WTC11 (cell line): ENCODE data around the gene NXPE3. TPM values are rescaled to one million over a fixed set of nuclear protein-coding genes. Genes with fewer than 3 reads are reported as not detected.

Experiments used
- ATAC-seq: fragments of 200-7000 bp; cut with Tn5 transposase; 2 replicates; pipeline ENCODE4 v1.10.0; 2021; ENCODE audit warnings: mild to moderate bottlenecking, moderate library complexity
- CTCF ChIA-PET: fragments of 300-600 bp; sonication (Branson Sonifier 250); formaldehyde crosslinking; loops from one replicate; lab custom pipeline; 2021; ENCODE audit warnings: antibody characterized with exemption; lab: Charles Lee
- POLR2A ChIA-PET: fragments of 350-600 bp; sonication (Branson Sonifier 250); formaldehyde crosslinking; loops from one replicate; lab custom pipeline; 2021; ENCODE audit warnings: antibody characterized with exemption; lab: Charles Lee
- DNase-seq: peaks from one replicate; pipeline ENCODE4 v3.0.0; 2021; ENCODE audit warnings: low spot score
- H3K27ac Mint-ChIP-seq: 2 replicates; pipeline ENCODE4 v1.8.0; 2021; ENCODE audit warnings: mixed read lengths
- H3K27me3 Mint-ChIP-seq: 2 replicates; pipeline ENCODE4 v1.8.0; 2021; ENCODE audit warnings: low read depth, mild to moderate bottlenecking, moderate library complexity, mixed read lengths
- H3K36me3 Mint-ChIP-seq: 2 replicates; pipeline ENCODE4 v1.8.0; 2021; ENCODE audit warnings: mixed read lengths
- H3K4me1 Mint-ChIP-seq: 2 replicates; pipeline ENCODE4 v1.8.0; 2022; ENCODE audit warnings: mixed read lengths
- H3K4me3 Mint-ChIP-seq: 2 replicates; pipeline ENCODE4 v1.8.0; 2021; ENCODE audit warnings: mild to moderate bottlenecking, moderate library complexity, mixed read lengths
- H3K9me3 Mint-ChIP-seq: 2 replicates; pipeline ENCODE4 v1.8.0; 2021; ENCODE audit warnings: mixed read lengths
- ARID4B ChIP-seq: sonication (generic); formaldehyde crosslinking; IDR thresholded peaks from 2 replicates; pipeline ENCODE4 v1.8.0; 2023; ENCODE audit warnings: missing genetic modification reagents, mild to moderate bottlenecking, borderline replicate concordance
- CTCF ChIP-seq: fragments of 200-600 bp; IDR thresholded peaks from 2 replicates; pipeline ENCODE4 v1.8.0; 2022; ENCODE audit warnings: antibody characterized with exemption
- E2F4 ChIP-seq: sonication (generic); formaldehyde crosslinking; IDR thresholded peaks from 2 replicates; pipeline ENCODE4 v1.8.1; 2022; ENCODE audit warnings: low read depth, mild to moderate bottlenecking, moderate library complexity, missing genetic modification reagents, borderline replicate concordance
- ERG ChIP-seq: fragments of 250-450 bp; sonication (Bioruptor Pico); IDR thresholded peaks from 2 replicates; pipeline ENCODE4 v1.8.0; 2021; ENCODE audit warnings: mild to moderate bottlenecking
- FOXP1 ChIP-seq: sonication (generic); formaldehyde crosslinking; IDR thresholded peaks from 2 replicates; pipeline ENCODE4 v1.8.0; 2022; ENCODE audit warnings: missing genetic modification reagents, mild to moderate bottlenecking, moderate library complexity, borderline replicate concordance
- FOXP4 ChIP-seq: sonication (generic); formaldehyde crosslinking; IDR thresholded peaks from 2 replicates; pipeline ENCODE4 v1.8.0; 2022; ENCODE audit warnings: mild to moderate bottlenecking, missing genetic modification reagents
- JUN ChIP-seq: sonication (generic); formaldehyde crosslinking; IDR thresholded peaks from 2 replicates; pipeline ENCODE4 v1.8.0; 2023; ENCODE audit warnings: mild to moderate bottlenecking, missing genetic modification reagents
- NFATC4 ChIP-seq: fragments of 250-450 bp; sonication (Bioruptor Pico); IDR thresholded peaks from 2 replicates; pipeline ENCODE4 v1.9.0; 2021; ENCODE audit warnings: mild to moderate bottlenecking
- NR3C1 ChIP-seq: sonication (generic); formaldehyde crosslinking; conservative IDR thresholded peaks from 2 replicates; pipeline ENCODE4 v1.8.1; 2023; ENCODE audit warnings: low read depth, mild to moderate bottlenecking, missing genetic modification reagents
- RELA ChIP-seq: sonication (generic); formaldehyde crosslinking; IDR thresholded peaks from 2 replicates; pipeline ENCODE4 v1.8.1; 2022; ENCODE audit warnings: missing genetic modification reagents, mild to moderate bottlenecking, borderline replicate concordance
- SMAD3 ChIP-seq: sonication (generic); formaldehyde crosslinking; IDR thresholded peaks from 2 replicates; pipeline ENCODE4 v1.8.0; 2022; ENCODE audit warnings: missing genetic modification reagents, mild to moderate bottlenecking, borderline replicate concordance
- SP1 ChIP-seq: sonication (generic); formaldehyde crosslinking; conservative IDR thresholded peaks from 2 replicates; pipeline ENCODE4 v1.8.1; 2022; ENCODE audit warnings: missing genetic modification reagents
- TCF7 ChIP-seq: sonication (generic); formaldehyde crosslinking; IDR thresholded peaks from 2 replicates; pipeline ENCODE4 v1.8.0; 2022; ENCODE audit warnings: mild to moderate bottlenecking, low read depth, missing genetic modification reagents, moderate library complexity
- ZNF232 ChIP-seq: sonication (generic); formaldehyde crosslinking; IDR thresholded peaks from 2 replicates; pipeline ENCODE4 v1.8.0; 2022; ENCODE audit warnings: mild to moderate bottlenecking, missing genetic modification reagents
- ZNF263 ChIP-seq: sonication (generic); formaldehyde crosslinking; IDR thresholded peaks from 2 replicates; pipeline ENCODE4 v1.8.1; 2022; ENCODE audit warnings: low read depth, mild to moderate bottlenecking, moderate library complexity, missing genetic modification reagents
- ZNF423 ChIP-seq: fragments of 250-450 bp; sonication (Bioruptor Pico); IDR thresholded peaks from 2 replicates; pipeline ENCODE4 v2.1.2; 2022; ENCODE audit warnings: mild to moderate bottlenecking, moderate library complexity
- total RNA-seq: library from RNA; stranded (reverse); gene quantifications from 3 replicates; pipeline ENCODE4 v1.2.3, GENCODE V29; 2021

NXPE3 gene
- total RNA-seq, 1 experiment from 2014 or later = 13.9 TPM

GRCh38 chr3:101802179-101802578, 23.2 kb downstream of the NXPE3 start:
- POLR2A ChIA-PET = no interaction called here
- no peaks in the 10 kb centered on the region for H3K27me3 Mint-ChIP-seq
- peaks cover 21% of the 10 kb centered on the region for H3K36me3 Mint-ChIP-seq
- H3K4me1 Mint-ChIP-seq = peaks cover 9% of the 10 kb centered on the region
- CTCF ChIA-PET = interaction anchor here (0.7 to 1.9 kb wide), 9 partner anchors 10 to 423 kb away, joined by 3 to 10 read pairs (median 3); partner anchors contain the start of gene NXPE3
- H3K4me3 Mint-ChIP-seq = no peak overlapping the region
- ATAC-seq (no peak), DNase-seq (no peak)
- TF ChIP-seq JUN (no peak), RELA (CRISPR knock-in tag) (no peak), ZNF263 (CRISPR knock-in tag) (no peak), FOXP4 (no peak), NR3C1 (CRISPR knock-in tag) (no peak), NFATC4 (CRISPR knock-in tag) (no peak), ARID4B (CRISPR knock-in tag) (no peak), ERG (CRISPR knock-in tag) (no peak), E2F4 (CRISPR knock-in tag) (no peak), ZNF232 (CRISPR knock-in tag) (no peak), TCF7 (CRISPR knock-in tag) (no peak), ZNF423 (no peak), SMAD3 (CRISPR knock-in tag) (no peak), FOXP1 (no peak)
- no peak overlapping the region for H3K27ac Mint-ChIP-seq
- peaks cover 4% of the 10 kb centered on the region; the same call in 1 of the 2 replicates for H3K9me3 Mint-ChIP-seq

GRCh38 chr3:101803173-101803782, 24.3 kb downstream of the NXPE3 start:
- Mint-ChIP-seq H3K4me3 (no peak overlapping the region), H3K36me3 (peaks cover 18% of the 10 kb centered on the region), H3K9me3 (no peaks in the 10 kb centered on the region), H3K27me3 (no peaks in the 10 kb centered on the region), H3K4me1 (peaks cover 13% of the 10 kb centered on the region), H3K27ac (no peak overlapping the region)
- DNase-seq (no peak), ATAC-seq (peak; percentile 73)
- POLR2A ChIA-PET = no interaction called here
- TF ChIP-seq SP1 (CRISPR knock-in tag) = no peak
- peak; percentile 78 for TF ChIP-seq CTCF
- no peak for TF ChIP-seq E2F4 (CRISPR knock-in tag)
- CTCF ChIA-PET = interaction anchor here (0.6 to 1.9 kb wide), 17 partner anchors 9 to 427 kb away, joined by 3 to 10 read pairs (median 3); partner anchors contain the start of gene NXPE3
